ENCODE measurements around the gene ZNF148.

Gene ZNF148

GRCh38 chr3:125221831-125222230, 153.3 kb downstream of the ZNF148 start:
- DNase-seq: no peak
- Mint-ChIP-seq H3K4me3 (no peak overlapping the region), H3K27ac (no peak overlapping the region), H3K4me1 (peaks cover 14% of the 10 kb centered on the region), H3K9me3 (no peaks in the 10 kb centered on the region), H3K27me3 (ENCODE audit: low read depth, poor library complexity) (peaks cover 3% of the 10 kb centered on the region), H3K36me3 (ENCODE audit: low read depth) (no peaks in the 10 kb centered on the region)
- no peak for TF ChIP-seq CTCF (IDR thresholded peaks at IDR 0.05)

GRCh38 chr3:125220727-125221429, 154.2 kb downstream of the ZNF148 start:
- peaks cover 3% of the 10 kb centered on the region for H3K27me3 Mint-ChIP-seq (ENCODE audit: low read depth, poor library complexity)
- no peaks in the 10 kb centered on the region for H3K36me3 Mint-ChIP-seq (ENCODE audit: low read depth)
- H3K4me3 Mint-ChIP-seq: no peak overlapping the region
- H3K27ac Mint-ChIP-seq: peak overlapping the region; percentile 80
- no peak for TF ChIP-seq CTCF (IDR thresholded peaks at IDR 0.05)
- no peaks in the 10 kb centered on the region for H3K9me3 Mint-ChIP-seq
- peaks cover 14% of the 10 kb centered on the region for H3K4me1 Mint-ChIP-seq
- DNase-seq: no peak

- Mint-ChIP-seq H3K9me3 (no peaks in the 10 kb centered on the region), H3K27me3 (ENCODE audit: low read depth, poor library complexity) (peaks cover 7% of the 10 kb centered on the region), H3K4me3 (no peak overlapping the region), H3K27ac (peak overlapping the region; percentile 80), H3K4me1 (peaks cover 14% of the 10 kb centered on the region), H3K36me3 (ENCODE audit: low read depth) (no peaks in the 10 kb centered on the region)
- no peak for DNase-seq
- no peak for TF ChIP-seq CTCF (IDR thresholded peaks at IDR 0.05)
Measured at GRCh38 chr3:125220183-125220582, 154.9 kb downstream of the ZNF148 start.

GRCh38 chr3:125219261-125219701, 155.8 kb downstream of the ZNF148 start:
- Mint-ChIP-seq H3K4me3 (no peak overlapping the region), H3K27ac (no peak overlapping the region), H3K9me3 (no peaks in the 10 kb centered on the region), H3K36me3 (ENCODE audit: low read depth) (no peaks in the 10 kb centered on the region), H3K27me3 (ENCODE audit: low read depth, poor library complexity) (peaks cover 16% of the 10 kb centered on the region), H3K4me1 (peaks cover 14% of the 10 kb centered on the region)
- no peak for DNase-seq
- TF ChIP-seq CTCF (IDR thresholded peaks at IDR 0.05): no peak

GRCh38 chr3:125214738-125215137, 160.4 kb downstream of the ZNF148 start:
- Mint-ChIP-seq H3K4me1 (peaks cover 16% of the 10 kb centered on the region), H3K27me3 (ENCODE audit: low read depth, poor library complexity) (peaks cover 51% of the 10 kb centered on the region), H3K9me3 (no peaks in the 10 kb centered on the region), H3K27ac (no peak overlapping the region), H3K36me3 (ENCODE audit: low read depth) (no peaks in the 10 kb centered on the region), H3K4me3 (no peak overlapping the region)
- DNase-seq: no peak
- TF ChIP-seq CTCF (IDR thresholded peaks at IDR 0.05): no peak

GRCh38 chr3:125213946-125214542, 161.1 kb downstream of the ZNF148 start:
- no peaks in the 10 kb centered on the region for H3K9me3 Mint-ChIP-seq
- peak overlapping the region; percentile 64 for H3K4me3 Mint-ChIP-seq
- TF ChIP-seq CTCF (IDR thresholded peaks at IDR 0.05): no peak
- H3K36me3 Mint-ChIP-seq (ENCODE audit: low read depth): no peaks in the 10 kb centered on the region
- H3K4me1 Mint-ChIP-seq: peaks cover 12% of the 10 kb centered on the region
- no peak overlapping the region for H3K27ac Mint-ChIP-seq
- peaks cover 57% of the 10 kb centered on the region for H3K27me3 Mint-ChIP-seq (ENCODE audit: low read depth, poor library complexity)
- DNase-seq: no peak
